GM21576 (cell line): ENCODE results near the gene MT1HL1.
"Not testable (repeated sequence)": the region's sequence is repeated elsewhere in the genome, so short reads cannot be mapped to it uniquely, and the experiment has no call there.

Experiments
- ATAC-seq: cut with Tn5 transposase; IDR thresholded peaks from one replicate; pipeline ENCODE4 v1.9.1; 2021; ENCODE audit warnings: mild to moderate bottlenecking, moderate library complexity; ENCODE audit not compliant: unreplicated experiment

MT1HL1 gene

DNA sequence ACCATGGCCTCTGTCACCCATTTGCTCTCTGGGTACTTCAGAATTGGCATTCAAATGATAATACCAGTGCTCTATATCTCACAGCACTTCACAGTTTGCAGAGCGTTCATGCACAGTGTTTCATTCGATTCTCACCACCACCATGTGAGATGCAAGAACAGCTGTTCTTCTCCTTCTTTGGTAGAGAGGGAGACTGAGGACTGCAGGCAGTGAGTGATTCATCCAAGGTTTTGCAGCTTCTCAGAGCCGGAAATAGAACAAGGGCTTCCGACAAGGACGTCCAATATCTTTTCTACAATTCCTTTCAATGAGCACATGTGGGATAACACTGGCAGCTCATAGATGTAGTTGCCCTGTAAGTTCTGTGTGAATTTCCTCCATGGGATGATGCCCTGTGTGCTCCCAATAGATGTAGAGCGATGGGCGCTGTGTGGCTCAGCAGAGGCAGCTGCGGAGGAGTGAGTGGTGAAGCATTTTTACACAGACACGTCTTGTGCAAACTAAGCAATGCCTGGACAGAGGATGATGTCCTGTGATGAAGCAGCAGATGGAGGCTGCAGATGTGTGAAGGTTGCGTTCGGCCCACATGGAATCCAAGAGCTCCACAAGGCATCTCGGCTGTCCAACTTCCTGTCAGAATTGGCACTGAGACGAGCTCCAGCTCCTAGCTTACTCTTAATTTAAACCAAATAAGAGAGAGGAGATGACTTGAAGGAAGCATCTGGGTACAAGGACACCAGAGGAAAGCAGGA, 24.9 kb downstream of the MT1HL1 start:
- no peak for ATAC-seq

GRCh38 chr1:236978740-236979139, 25.5 kb downstream of the MT1HL1 start:
- no peak for ATAC-seq

DNA sequence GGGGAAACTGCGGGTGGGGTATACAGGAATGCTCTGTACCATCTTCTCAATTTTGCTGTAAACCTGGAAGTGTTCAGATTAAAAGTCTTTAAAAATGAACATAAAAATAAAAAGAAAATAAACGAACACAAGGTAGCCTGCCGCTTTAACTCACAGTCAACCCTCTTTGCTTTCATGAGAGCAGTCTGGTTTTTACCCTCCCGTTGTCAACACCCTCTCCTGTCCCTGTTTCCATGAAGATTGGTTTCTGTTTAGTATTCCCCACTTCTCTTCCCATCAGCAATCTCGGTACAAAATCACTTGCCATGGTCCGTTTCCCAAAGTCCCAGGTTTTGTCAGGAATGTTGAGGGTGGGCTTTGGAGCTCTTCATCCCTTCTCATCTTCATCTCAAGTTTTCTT, 28.8 kb downstream of the MT1HL1 start:
- ATAC-seq, result no peak

DNA sequence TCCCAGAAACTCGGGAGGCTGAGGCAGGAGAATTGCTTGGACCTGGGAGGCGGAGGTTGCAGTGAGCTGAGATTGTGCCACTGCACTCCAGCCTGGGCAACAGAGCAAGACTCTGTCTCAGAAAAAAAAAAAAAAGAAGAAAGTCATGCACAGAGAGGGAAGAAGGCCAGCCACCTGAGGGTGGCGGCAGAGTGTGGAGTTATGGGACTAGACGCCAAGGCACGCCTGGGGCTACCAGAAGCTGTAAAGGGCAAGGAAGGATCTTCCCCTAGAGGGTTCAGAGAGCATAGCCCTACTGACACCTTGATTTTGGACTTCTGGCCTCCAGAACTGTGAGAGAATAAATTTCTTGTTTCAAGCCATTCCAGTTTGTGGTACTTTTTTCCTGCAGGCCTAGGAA, 30.2 kb downstream of the MT1HL1 start:
- ATAC-seq, result not testable (repeated sequence)

- no peak for ATAC-seq
Observed at GRCh38 chr1:236966636-236967035, 37.6 kb downstream of the MT1HL1 start.

GRCh38 chr1:236963920-236964319, 40.3 kb downstream of the MT1HL1 start:
- ATAC-seq, result no peak

- ATAC-seq, result no peak
Observed at GRCh38 chr1:236959112-236959511, 45.1 kb downstream of the MT1HL1 start.

DNA sequence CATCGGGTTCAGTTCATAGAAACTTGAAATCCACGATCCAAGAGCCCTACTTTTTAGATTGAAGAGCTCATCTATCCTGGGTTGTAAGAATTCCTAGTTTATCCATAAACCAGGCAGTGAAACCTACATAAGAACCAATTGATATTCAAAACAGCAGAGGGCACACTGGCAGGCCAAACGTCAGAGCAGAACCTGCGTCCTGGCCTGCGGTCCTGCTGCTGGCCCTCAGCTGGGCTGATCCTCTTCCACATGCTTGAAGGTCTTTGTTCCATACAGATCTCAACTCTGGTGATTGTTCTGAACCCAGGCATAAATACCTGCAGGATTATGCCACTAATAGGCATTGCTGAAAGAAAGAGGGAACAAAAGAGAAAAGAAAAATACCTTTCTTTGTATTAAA, 47.0 kb downstream of the MT1HL1 start:
- ATAC-seq, result no peak
